GM23248 (cell line): ENCODE results near the gene LPP. TPM values are rescaled to one million over a fixed set of nuclear protein-coding genes. Genes with fewer than 3 reads are reported as not detected.

Experiments
- DNase-seq: peaks from one replicate; pipeline ENCODE4 v3.0.0-alpha.2; 2015
- H2AFZ ChIP-seq: fragments of 200-600 bp; sonication (generic); 2 replicates; pipeline ENCODE4 v1.6.1; 2016; ENCODE audit warnings: antibody characterized with exemption
- H3F3A ChIP-seq: fragments of 200-600 bp; sonication (generic); 2 replicates; pipeline ENCODE4 v1.6.1; 2016; ENCODE audit warnings: mild to moderate bottlenecking, antibody characterized with exemption, mixed run types; ENCODE audit not compliant: insufficient read depth
- H3K27ac ChIP-seq: fragments of 200-600 bp; sonication (generic); 2 replicates; pipeline ENCODE4 v1.5.1; 2016; ENCODE audit warnings: mild to moderate bottlenecking
- H3K27me3 ChIP-seq: fragments of 200-600 bp; sonication (generic); replicated peaks from 2 replicates; pipeline ENCODE4 v1.6.1; 2016; ENCODE audit warnings: mild to moderate bottlenecking; ENCODE audit not compliant: insufficient read depth
- H3K36me3 ChIP-seq: fragments of 200-600 bp; sonication (generic); 2 replicates; pipeline ENCODE4 v1.6.1; 2016; ENCODE audit warnings: low read depth, mild to moderate bottlenecking
- H3K4me1 ChIP-seq: fragments of 200-600 bp; sonication (generic); 2 replicates; pipeline ENCODE4 v1.6.1; 2016; ENCODE audit warnings: mild to moderate bottlenecking; ENCODE audit not compliant: insufficient read depth
- H3K4me2 ChIP-seq: fragments of 200-600 bp; sonication (generic); one replicate; pipeline ENCODE4 v1.6.1; 2016; ENCODE audit warnings: mild to moderate bottlenecking; ENCODE audit not compliant: unreplicated experiment
- H3K4me3 ChIP-seq: fragments of 200-600 bp; sonication (generic); 2 replicates; pipeline ENCODE4 v1.5.1; 2016; ENCODE audit warnings: mild to moderate bottlenecking
- H3K79me2 ChIP-seq: fragments of 200-600 bp; sonication (generic); 2 replicates; pipeline ENCODE4 v1.6.1; 2016; ENCODE audit warnings: mild to moderate bottlenecking; ENCODE audit not compliant: insufficient read depth
- H3K9ac ChIP-seq: fragments of 200-600 bp; sonication (generic); 2 replicates; pipeline ENCODE4 v1.6.1; 2016; ENCODE audit warnings: mild to moderate bottlenecking
- H3K9me2 ChIP-seq: fragments of 200-600 bp; sonication (generic); 2 replicates; pipeline ENCODE4 v1.6.1; 2016; ENCODE audit warnings: mixed run types, mild to moderate bottlenecking, moderate library complexity; ENCODE audit not compliant: insufficient read depth
- H3K9me3 ChIP-seq: fragments of 200-600 bp; sonication (generic); one replicate; pipeline ENCODE4 v1.6.1; 2017; ENCODE audit warnings: low read depth
- H4K20me1 ChIP-seq: fragments of 200-600 bp; sonication (generic); 2 replicates; pipeline ENCODE4 v1.6.0; 2016; ENCODE audit not compliant: insufficient read depth
- EZH2 ChIP-seq: fragments of 200-600 bp; sonication (generic); IDR thresholded peaks from 2 replicates; pipeline ENCODE4 v1.6.1; 2018; ENCODE audit warnings: antibody characterized with exemption, mild to moderate bottlenecking; ENCODE audit not compliant: insufficient read depth, poor library complexity, severe bottlenecking
- EZH2phosphoT487 ChIP-seq: fragments of 200-600 bp; sonication (generic); IDR thresholded peaks from 2 replicates; pipeline ENCODE4 v1.6.1; 2018; ENCODE audit warnings: antibody characterized with exemption, moderate library complexity, mild to moderate bottlenecking, low read depth; ENCODE audit not compliant: insufficient read depth
- WGBS, 2 experiments: methylation state at CpG; one replicate each; pipeline ENCODE4 v1.1.6; 2015 to 2017; ENCODE audit warnings: low lambda C conversion rate in 2 of 2, low coverage in 1 of 2; ENCODE audit errors: missing lambda C conversion rate in 2 of 2; 5-methylcytosine and 5-hydroxymethylcytosine counted together
- in situ Hi-C: fragments of 300-500 bp; cut with MboI; formaldehyde crosslinking; loops from 2 replicates; pipeline ENCODE4 v1.15.0; 2020
- polyA plus RNA-seq: library from polyadenylated mRNA; unstranded; fragments of >200 nt; fragmentation: Nextera tagmentation; extraction: Ambion mirVana; gene quantifications from 2 replicates; pipeline ENCODE4 v1.2.1, GENCODE V29; 2016
- total RNA-seq: library from RNA; depleted of rRNA; stranded (reverse); fragments of >200 nt; shearing (Covaris generic); gene quantifications from 2 replicates; pipeline ENCODE4 v1.2.3, GENCODE V29; 2014

LPP gene
- total and polyA plus RNA-seq, 2 experiments from 2014 or later: 42.8 to 61.7 TPM

GRCh38 chr3:188240189-188240981 lies 86.4 kb downstream of the LPP start:
- no peaks in the 10 kb centered on the region for H3K27me3 ChIP-seq
- no peaks in the 10 kb centered on the region for H3K36me3 ChIP-seq
- 86% methylated on average over 7 of the region's 7 CpGs for WGBS, 2 experiments
- H3F3A ChIP-seq: peaks cover 42% of the 10 kb centered on the region
- H3K9ac ChIP-seq: no peak overlapping the region
- no peak for TF ChIP-seq EZH2
- TF ChIP-seq EZH2phosphoT487: no peak
- no peak overlapping the region for H3K27ac ChIP-seq
- no peaks in the 10 kb centered on the region for H3K9me3 ChIP-seq
- peaks cover 72% of the 10 kb centered on the region for H3K79me2 ChIP-seq
- no peak for DNase-seq
- no peak overlapping the region for H3K4me3 ChIP-seq
- H2AFZ ChIP-seq: no peak overlapping the region
- H3K9me2 ChIP-seq: no peaks in the 10 kb centered on the region
- in situ Hi-C loops: no loop called here
- H3K4me1 ChIP-seq: peaks cover 32% of the 10 kb centered on the region
- H4K20me1 ChIP-seq: no peaks in the 10 kb centered on the region
- H3K4me2 ChIP-seq: no peak overlapping the region

DNA sequence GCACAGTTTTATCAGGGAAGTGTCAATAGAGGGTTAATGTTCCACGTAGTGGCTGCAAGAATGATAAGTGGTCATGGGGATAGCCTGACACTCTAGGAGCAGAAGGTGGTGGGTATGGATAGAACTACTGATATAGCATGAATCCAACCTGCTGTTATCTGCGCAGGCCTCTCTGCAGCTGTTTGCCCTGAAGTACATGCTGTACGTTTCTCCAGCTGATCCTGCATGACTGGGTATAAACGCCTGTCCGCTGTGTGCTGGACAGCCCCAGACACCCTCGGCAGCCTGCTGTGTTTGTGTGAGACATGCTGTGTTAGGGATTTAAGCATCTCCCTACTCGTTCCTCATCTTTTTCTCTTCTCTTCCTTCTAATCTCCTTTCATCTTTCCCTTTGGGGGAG lies 87.1 kb downstream of the LPP start:
- peaks cover 34% of the 10 kb centered on the region for H3K4me1 ChIP-seq
- TF ChIP-seq EZH2 (no peak), EZH2phosphoT487 (no peak)
- no peak overlapping the region for H3K27ac ChIP-seq
- in situ Hi-C loops: no loop called here
- H3K27me3 ChIP-seq: no peaks in the 10 kb centered on the region
- H3K79me2 ChIP-seq: peaks cover 72% of the 10 kb centered on the region
- no peak overlapping the region for H2AFZ ChIP-seq
- H3K36me3 ChIP-seq: no peaks in the 10 kb centered on the region
- no peaks in the 10 kb centered on the region for H4K20me1 ChIP-seq
- 77 to 82% methylated on average over 7 of the region's 7 CpGs for WGBS, 2 experiments
- H3K9me2 ChIP-seq: no peaks in the 10 kb centered on the region
- peaks cover 44% of the 10 kb centered on the region for H3F3A ChIP-seq
- H3K4me2 ChIP-seq: no peak overlapping the region
- no peak overlapping the region for H3K9ac ChIP-seq
- H3K9me3 ChIP-seq: no peaks in the 10 kb centered on the region
- DNase-seq: no peak
- H3K4me3 ChIP-seq: no peak overlapping the region

- TF ChIP-seq EZH2 (no peak), EZH2phosphoT487 (no peak)
- Histone ChIP-seq H3K9ac (no peak overlapping the region), H3K9me3 (no peaks in the 10 kb centered on the region), H3K36me3 (no peaks in the 10 kb centered on the region), H3K9me2 (no peaks in the 10 kb centered on the region), H2AFZ (no peak overlapping the region), H4K20me1 (no peaks in the 10 kb centered on the region), H3K4me2 (peak overlapping the region; percentile 2), H3K4me1 (peaks cover 34% of the 10 kb centered on the region), H3K79me2 (peaks cover 72% of the 10 kb centered on the region), H3F3A (peaks cover 51% of the 10 kb centered on the region), H3K27me3 (no peaks in the 10 kb centered on the region), H3K27ac (no peak overlapping the region), H3K4me3 (no peak overlapping the region)
- peak; percentile 26 for DNase-seq
- WGBS, 2 experiments: 51 to 64% methylated on average over 3 of the region's 3 CpGs
- in situ Hi-C loops: no loop called here
Observed at GRCh38 chr3:188241883-188242282, 87.9 kb downstream of the LPP start.

- WGBS, 2 experiments: 86 to 95% methylated on average over 3 of the region's 3 CpGs
- no peak overlapping the region for H3K27ac ChIP-seq
Observed at GRCh38 chr3:188242436-188243123, 88.6 kb downstream of the LPP start.

More at GRCh38 chr3:188242436-188243123, 88.6 kb downstream of the LPP start:
- Histone ChIP-seq H3K9ac (no peak overlapping the region), H2AFZ (no peak overlapping the region), H3K4me3 (no peak overlapping the region), H4K20me1 (no peaks in the 10 kb centered on the region), H3K79me2 (peaks cover 72% of the 10 kb centered on the region), H3K9me2 (no peaks in the 10 kb centered on the region), H3K4me2 (peak overlapping the region; percentile 2), H3F3A (peaks cover 52% of the 10 kb centered on the region), H3K4me1 (peaks cover 34% of the 10 kb centered on the region), H3K36me3 (no peaks in the 10 kb centered on the region), H3K27me3 (no peaks in the 10 kb centered on the region), H3K9me3 (no peaks in the 10 kb centered on the region)
- in situ Hi-C loops: no loop called here
- no peak for DNase-seq
- no peak for TF ChIP-seq EZH2
- TF ChIP-seq EZH2phosphoT487: no peak
